GM12891 (cell line): Measurements from ENCODE around the gene TMCO5A.

Experiments used
- DNase-seq: peaks from one replicate; pipeline ENCODE4 v3.0.0; 2011; ENCODE audit warnings: low spot score; ENCODE audit not compliant: insufficient read length
- FAIRE-seq: peaks from 2 replicates; lab custom pipeline; 2011; peaks lifted over from hg19 to GRCh38; lab: Jason Lieb, UNC
- PAX5 ChIP-seq: IDR thresholded peaks from 2 replicates; pipeline ENCODE4 v1.6.1; 2011; ENCODE audit warnings: low read length, moderate library complexity, mild to moderate bottlenecking; ENCODE audit not compliant: insufficient read depth, severe bottlenecking
- POLR2A ChIP-seq: IDR thresholded peaks from 2 replicates; pipeline ENCODE4 v1.6.1; 2011; ENCODE audit warnings: low read depth, low read length, control low read depth
- POLR2AphosphoS5 ChIP-seq: IDR thresholded peaks from 2 replicates; pipeline ENCODE4 v1.6.1; 2011; ENCODE audit warnings: low read depth, low read length, control low read depth
- POU2F2 ChIP-seq: IDR thresholded peaks from 2 replicates; pipeline ENCODE4 v1.6.1; 2011; ENCODE audit warnings: low read depth, mild to moderate bottlenecking, control low read depth, low read length, moderate library complexity
- SPI1 ChIP-seq: IDR thresholded peaks from 2 replicates; pipeline ENCODE4 v1.6.1; 2011; ENCODE audit warnings: low read depth, low read length, control low read depth
- TAF1 ChIP-seq: IDR thresholded peaks from 2 replicates; pipeline ENCODE4 v1.6.1; 2011; ENCODE audit warnings: low read depth, low read length, control low read depth

Gene TMCO5A

DNA sequence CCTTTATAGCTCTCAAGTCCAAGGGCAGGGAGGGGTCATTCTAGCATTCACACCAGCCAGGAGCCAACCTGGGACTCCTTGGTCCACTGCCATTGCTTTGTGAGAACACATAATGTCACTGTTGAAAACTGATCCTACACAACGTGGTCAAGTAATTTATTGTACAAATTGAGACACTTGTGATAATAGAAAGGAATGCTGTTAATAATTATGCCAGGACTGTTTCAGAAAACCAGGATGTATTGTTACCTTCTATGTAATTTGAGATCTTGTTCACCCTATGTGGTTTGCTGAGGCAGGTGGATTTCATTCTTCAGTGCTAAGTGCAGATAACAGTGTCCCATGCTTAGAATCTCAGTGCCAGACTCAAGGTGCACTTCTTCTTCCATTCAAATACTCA, 33.3 kb downstream of the TMCO5A start:
- FAIRE-seq (no peak), DNase-seq (no peak)
- TF ChIP-seq TAF1, result no peak
- TF ChIP-seq POLR2AphosphoS5, result no peak
- no peak for TF ChIP-seq PAX5
- no peak for TF ChIP-seq POLR2A
- no peak for TF ChIP-seq SPI1
- no peak for TF ChIP-seq POU2F2

- TF ChIP-seq SPI1 (no peak), POLR2A (no peak), POLR2AphosphoS5 (no peak), PAX5 (no peak), POU2F2 (no peak), TAF1 (no peak)
- FAIRE-seq, result no peak
- no peak for DNase-seq
These were observed 39.4 kb downstream of the TMCO5A start for GRCh38 chr15:37973856-37974255.

DNA sequence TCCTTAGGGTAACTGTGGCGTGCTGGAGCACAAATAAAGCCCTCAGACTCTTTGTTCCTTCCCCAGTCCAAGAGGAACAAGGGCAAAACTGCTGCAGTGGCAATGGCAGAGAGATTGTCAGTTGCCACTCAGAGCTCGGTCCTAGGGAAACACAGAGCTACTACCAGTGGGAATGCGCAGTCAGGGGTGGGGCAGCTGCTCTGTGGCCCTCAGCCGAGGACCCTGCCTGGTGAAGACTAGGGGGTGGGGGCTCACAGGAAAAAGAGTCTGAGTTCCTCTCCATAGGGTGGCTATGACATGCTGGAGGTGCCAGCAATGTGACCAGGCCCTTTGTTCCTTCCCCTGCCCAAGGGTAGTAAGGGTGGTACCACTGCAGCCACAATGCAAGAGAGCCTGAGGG, 43.8 kb downstream of the TMCO5A start:
- TF ChIP-seq POLR2AphosphoS5 (no peak), TAF1 (no peak)
- DNase-seq (no peak), FAIRE-seq (no peak)

- DNase-seq (no peak), FAIRE-seq (no peak)
- TF ChIP-seq PAX5 (no peak), POU2F2 (no peak), TAF1 (no peak), SPI1 (no peak), POLR2AphosphoS5 (no peak), POLR2A (no peak)
These were observed 45.4 kb downstream of the TMCO5A start for GRCh38 chr15:37979671-37980409.

DNA sequence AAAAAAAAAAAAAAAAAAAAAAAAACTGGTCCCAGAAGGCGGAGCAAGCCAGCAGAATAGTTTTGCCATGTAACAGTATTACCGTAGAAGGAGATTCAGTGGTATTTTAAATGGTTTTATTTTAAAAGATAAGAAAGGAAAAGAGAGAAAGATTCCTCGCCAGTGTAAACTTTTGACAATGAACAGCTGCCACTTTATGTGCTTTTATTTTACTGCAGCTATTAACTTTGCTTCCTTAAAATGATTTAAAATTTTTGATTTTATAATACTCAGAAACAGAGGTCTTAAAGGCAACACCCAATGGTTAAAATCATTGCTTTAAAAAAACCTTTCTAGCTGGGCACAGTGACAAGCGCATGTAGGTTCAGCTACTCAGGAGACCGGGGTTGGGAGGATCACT, 46.8 kb downstream of the TMCO5A start:
- DNase-seq, result no peak
- no peak for FAIRE-seq
- TF ChIP-seq TAF1 (no peak), PAX5 (no peak)

- DNase-seq, result no peak
- FAIRE-seq, result no peak
- TF ChIP-seq TAF1 (no peak), POU2F2 (no peak), SPI1 (no peak), POLR2AphosphoS5 (no peak), PAX5 (no peak), POLR2A (no peak)
These were observed 47.3 kb downstream of the TMCO5A start for GRCh38 chr15:37981775-37982174.

GRCh38 chr15:37984368-37984767, 49.9 kb downstream of the TMCO5A start:
- TF ChIP-seq SPI1 (no peak), POLR2AphosphoS5 (no peak), PAX5 (no peak), TAF1 (no peak), POU2F2 (no peak), POLR2A (no peak)
- FAIRE-seq (no peak), DNase-seq (no peak)

DNA sequence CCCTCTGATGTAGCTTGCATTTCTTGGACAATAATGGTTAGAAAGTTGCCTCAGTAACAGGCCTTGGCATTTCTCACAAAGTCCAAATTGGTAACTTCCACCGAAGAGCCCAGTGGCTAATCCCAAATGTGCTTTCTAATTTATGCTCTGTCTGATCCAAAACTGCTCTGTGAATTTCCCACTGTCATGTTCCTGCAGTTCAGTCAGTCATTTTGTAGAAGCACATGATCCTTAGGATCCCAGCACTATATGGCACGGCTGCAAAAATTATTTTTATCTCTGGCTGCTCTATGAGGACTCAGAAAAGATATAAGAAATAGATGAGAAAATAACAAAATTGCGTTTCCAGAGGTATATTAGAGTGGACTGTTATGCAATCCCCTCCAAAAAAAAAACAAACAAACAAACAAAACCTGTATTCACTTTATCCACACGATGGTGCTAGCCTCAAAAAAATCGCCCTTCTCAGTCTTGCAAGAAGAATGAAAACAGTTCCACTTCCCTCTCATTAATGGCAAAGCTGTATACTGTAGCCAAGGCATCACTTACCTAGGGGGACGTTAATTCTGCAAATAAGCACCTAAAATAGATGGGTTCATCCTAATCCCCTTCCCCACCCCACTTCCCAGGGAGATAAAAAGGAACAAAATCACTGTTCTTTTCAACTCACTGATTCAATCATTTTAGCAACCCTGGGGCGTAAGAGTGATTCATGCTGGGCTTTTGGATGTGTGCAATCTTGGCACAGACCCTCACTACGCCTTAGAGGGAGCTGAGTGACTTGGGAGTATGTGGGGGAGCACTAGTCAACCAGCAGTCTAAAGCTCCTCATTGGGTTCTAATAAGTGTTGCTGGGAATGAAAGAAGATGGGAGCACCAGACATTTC, 61.3 kb downstream of the TMCO5A start:
- FAIRE-seq (peak; percentile 26), DNase-seq (no peak)
- peak; percentile 64 for TF ChIP-seq SPI1
- no peak for TF ChIP-seq POLR2AphosphoS5
